Activated CD4-positive, CD25-positive, alpha-beta regulatory T cell treated with anti-CD3 and anti-CD28 coated beads, Interleukin-2, amount 50 U/mL, for 72 hours (primary cell): Measurements from ENCODE around the gene IMMP2L.
A peak's percentile ranks its signal among the peaks of the same experiment; 100 is the strongest.

Experiments used
- DNase-seq: peaks from one replicate; pipeline ENCODE4 v3.0.0; 2021

IMMP2L gene

GRCh38 chr7:111138193-111138569, 424.1 kb downstream of the IMMP2L start:
- peak; percentile 45 for DNase-seq

DNA sequence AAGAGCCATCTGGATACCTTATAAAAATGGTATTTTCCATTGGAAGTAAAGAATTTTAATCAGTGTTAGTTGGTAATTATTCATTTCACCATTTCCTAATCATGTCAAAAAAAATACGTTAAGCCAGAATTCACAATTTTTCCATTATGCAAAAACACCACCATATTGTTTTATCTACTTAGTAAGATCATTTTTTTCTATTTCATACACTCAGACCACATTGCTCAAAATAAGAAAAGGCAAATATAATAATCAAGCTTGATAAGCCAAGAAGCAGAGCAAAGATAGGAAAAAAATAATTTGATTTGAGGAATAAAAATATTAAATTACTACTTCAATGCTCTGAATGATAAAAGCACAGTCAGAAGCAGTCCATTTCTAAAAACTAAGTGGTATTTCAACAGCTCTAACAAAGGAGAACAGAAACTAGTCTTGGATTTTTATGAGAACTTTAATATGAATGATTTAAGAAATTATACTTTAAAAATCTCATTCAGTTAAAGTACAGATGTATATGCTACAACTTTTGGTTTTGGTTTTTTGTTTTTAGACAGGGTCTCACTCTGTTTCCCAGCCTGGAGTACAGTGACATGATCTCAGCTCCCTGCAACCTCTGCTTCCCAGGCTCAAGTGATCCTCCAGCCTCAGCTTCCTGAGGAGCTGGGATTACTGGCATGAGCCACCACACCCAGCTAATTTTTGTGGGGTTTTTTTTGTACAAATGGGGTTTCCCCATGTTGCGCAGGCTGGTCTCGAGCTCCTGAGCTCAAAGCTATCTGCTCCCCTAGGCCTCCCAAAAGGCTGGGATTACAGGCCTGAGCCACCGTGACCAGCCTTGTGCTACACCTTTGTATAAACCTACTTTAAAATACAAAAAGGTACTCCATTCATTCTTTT, 424.7 kb downstream of the IMMP2L start:
- DNase-seq: peak; percentile 31

DNA sequence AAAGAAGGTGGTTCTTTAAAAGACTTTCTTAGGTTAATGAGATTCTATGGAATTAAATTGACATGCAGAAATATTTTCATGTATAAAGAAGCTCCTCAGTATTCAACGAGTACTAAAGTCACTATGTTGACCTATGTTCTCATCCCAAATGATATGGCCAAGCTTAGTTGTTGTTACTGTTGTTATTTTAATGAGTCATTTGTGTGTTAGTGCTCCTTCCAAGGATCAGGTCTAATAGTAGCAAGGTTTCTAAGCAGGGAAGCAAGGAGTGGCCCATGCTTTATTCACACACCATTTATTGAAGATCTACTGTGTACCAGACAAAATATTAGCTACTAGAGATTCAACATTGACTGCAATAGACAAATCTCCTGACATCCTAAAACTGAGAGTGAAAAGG, 429.5 kb downstream of the IMMP2L start:
- DNase-seq: no peak

DNA sequence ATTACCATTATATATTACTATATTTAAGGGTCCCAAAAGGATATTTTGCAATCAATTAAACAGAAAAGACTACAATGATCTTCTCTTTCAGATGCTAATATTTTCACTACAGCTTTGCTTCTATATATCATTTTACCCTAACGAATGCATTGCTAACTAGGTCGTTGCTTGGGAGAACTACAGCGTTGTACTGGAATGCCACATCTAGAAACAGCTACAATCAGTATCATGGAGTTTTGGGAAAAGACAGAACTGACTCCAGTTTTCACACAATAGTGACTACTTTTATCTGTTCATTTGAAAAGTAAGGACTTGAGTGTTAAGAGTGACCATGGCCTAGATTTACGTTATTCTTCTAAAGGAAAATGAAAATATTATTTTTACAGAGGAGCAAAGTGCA, 432.9 kb downstream of the IMMP2L start:
- no peak for DNase-seq

DNA sequence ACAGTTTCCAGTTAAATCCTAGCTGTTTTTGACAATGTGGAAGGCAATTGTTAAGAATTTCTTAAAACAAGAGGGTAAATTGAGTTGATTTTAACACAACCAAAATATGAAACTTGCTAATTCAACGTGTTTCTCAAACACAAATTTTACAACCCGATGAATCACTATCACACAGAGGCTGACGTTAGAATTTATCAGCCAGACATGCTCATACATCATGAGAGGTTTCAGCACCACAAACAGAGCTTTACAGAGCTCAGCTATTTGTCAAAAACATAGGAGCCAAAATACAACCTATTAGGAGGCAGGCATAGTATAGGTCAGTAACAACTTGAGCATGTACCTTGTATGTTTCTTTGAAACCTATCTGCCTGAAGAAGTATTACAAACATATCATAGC, 435.3 kb downstream of the IMMP2L start:
- no peak for DNase-seq

DNA sequence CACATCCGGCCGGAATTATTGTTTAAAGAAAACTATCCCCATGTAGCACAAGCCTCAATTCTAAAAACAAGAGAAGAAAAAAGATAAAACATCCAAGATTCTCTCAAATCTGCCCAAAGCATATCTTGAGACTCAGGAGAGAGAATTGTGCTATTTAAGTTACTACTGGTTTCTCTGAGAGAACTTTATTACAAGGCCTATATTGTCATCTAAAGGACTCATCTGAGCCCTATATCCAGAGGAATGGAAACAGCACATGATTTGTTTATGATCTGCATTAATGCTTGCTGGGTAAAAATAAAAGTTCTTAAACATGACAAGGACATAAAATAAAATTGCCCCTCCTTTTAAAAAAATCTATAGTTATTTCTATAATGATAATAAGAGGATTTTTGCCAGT, 446.3 kb downstream of the IMMP2L start:
- no peak for DNase-seq

- DNase-seq: no peak
Observed at GRCh38 chr7:111113263-111114017, 448.9 kb downstream of the IMMP2L start.

DNA sequence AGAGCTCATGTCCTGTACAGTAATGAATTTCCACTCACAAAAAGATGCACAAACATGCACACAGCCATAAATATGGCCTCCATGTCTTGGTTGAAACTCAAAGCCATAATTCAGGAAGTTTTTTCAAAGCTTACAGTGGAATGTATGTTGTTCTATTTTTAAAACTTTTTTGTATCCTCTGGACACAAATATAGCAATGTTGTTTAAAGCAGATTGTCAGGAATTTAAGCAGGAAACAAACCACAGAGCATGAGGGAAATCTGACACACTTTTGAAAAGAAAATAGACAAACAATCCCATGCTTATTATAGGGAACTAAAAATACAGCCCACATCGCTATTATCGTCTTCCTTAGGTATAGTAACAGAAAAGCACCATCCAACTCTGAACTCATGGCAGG, 449.9 kb downstream of the IMMP2L start:
- no peak for DNase-seq

- DNase-seq: no peak
Observed at GRCh38 chr7:111108496-111108895, 453.8 kb downstream of the IMMP2L start.

DNA sequence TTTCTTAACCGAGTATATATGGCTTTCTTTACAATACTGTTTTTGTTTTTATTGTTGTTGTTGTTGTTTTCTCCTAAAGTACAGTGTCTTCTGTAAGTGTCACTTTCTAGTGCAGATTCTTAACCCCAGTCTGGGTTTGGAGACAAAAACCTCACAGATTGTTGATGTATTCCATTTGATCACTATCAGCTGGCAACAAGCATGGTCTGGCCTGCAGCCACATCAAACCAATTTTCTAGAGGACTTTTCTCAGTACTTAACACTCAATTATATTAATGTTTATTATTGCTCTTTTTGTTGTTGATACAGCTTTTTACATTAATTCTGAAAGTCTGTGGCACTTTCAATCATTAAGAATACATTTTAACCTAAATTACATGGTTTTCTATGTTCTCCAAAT, 454.3 kb downstream of the IMMP2L start:
- no peak for DNase-seq

DNA sequence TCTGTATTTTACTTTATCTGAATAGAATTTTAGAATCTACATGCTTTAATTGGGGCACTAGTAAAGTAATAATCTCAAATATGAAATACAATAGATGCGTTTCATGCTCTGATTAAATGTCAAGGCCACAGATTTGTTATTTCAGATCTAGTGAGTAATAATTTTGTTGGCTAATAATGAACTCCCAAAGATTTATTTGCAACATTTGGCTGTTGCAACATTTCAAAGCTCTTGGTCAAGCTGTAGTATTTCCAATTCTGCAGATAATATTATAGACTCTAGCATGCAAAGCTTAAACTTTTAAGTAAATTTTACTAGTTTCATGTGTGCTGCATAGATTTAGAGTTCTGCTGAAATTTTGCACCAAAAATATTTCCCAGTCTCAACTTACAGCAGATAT, 454.7 kb downstream of the IMMP2L start:
- DNase-seq: no peak

DNA sequence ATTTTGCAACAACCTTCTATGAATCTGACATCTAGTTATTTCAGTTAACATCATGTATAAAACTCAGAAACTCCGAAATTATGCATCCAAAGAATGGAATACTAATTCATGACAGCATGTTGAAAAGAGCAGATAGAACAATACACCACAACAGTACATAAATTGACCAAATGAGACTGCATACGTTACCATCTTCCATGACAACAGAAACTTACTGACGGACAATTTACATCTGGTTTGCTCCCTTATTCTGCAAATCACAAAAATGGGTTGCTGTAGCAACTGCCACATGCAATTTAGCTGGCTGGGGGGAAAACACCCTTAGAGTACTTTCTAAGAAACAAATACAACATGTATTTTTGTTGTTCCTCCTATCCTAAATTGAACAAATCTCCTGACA, 457.0 kb downstream of the IMMP2L start:
- DNase-seq: no peak

DNA sequence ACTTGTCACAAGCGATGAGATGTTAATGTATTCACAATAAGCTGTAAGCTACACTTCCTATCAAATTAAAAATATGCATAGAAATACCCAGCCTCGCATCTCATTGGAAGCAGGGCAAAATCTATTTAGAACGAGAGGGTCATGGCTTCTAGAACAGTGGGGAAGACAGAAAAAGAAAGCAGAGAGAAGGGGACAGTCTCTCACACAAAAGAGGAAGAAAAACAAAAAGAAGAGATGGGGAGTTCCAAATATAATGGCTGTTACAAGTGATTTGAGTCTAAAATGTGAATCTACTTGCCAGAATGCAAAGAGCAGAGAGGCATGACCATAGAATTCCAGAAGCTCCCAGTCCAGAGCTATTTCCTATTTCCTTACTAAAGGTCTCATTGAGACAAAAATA, 457.6 kb downstream of the IMMP2L start:
- no peak for DNase-seq

- DNase-seq: no peak
Observed at GRCh38 chr7:111103678-111104274, 458.5 kb downstream of the IMMP2L start.

- DNase-seq: no peak
Observed at GRCh38 chr7:111103136-111103535, 459.2 kb downstream of the IMMP2L start.

GRCh38 chr7:111101856-111102646, 460.2 kb downstream of the IMMP2L start:
- DNase-seq: no peak

GRCh38 chr7:111098926-111099250, 463.4 kb downstream of the IMMP2L start:
- no peak for DNase-seq

- no peak for DNase-seq
Observed at GRCh38 chr7:111098011-111098925, 464.0 kb downstream of the IMMP2L start.

DNA sequence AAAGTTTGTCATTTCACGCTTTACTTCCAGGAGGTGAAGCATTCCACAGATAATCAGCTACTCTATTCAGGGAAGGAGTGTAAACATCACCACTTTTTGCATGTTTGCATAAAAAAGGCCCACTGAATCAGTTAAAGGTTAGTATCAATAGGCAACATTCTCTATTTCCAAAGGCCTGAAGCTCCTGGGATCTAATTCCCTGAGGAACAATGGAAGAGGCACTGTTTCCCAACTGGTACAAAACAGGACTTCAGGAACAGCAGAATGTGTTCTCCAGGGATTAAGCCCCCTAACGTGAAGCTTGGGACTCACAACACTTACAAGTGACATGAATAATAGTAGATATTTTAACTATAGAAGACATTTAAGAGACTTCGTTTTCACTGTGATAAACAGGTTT, 465.3 kb downstream of the IMMP2L start:
- no peak for DNase-seq

DNA sequence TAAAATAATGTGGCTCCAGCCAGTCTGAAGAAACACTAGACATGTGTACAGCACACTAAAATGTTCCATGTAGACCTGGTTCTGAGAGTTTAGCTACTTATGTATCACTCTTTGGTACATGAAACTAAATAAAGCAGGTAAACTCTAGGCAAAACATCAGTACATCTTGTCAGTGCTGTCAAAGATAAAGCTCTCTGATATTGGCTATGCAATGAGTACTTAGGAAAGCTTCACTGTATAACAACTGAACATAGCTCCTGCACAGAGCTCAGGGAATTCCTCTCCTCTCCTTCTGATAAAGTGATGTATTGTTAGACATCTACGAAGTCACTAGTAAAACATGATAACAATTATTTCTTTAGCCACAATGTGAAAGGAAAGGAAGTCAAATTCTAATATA, 467.9 kb downstream of the IMMP2L start:
- no peak for DNase-seq

DNA sequence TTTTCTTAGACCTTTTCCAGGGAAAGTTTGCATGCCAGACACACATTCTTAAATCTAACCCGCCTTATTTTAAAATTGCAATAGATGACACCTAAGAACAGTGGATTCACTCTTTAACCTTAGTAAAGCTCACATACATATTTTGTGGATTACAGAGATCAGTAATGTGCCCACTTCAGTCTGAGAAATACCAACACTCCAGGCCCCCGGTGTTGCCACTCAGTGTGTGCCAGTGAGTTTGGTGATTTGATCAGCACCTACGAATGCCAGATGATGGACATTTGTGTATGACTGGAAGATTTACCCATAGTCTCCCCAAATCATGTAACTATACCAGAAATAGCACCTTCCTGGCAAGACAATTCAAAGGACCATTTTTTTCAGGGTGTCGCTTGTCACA, 468.8 kb downstream of the IMMP2L start:
- no peak for DNase-seq
